A549 (cell line): ENCODE measurements around the gene GALNTL6. TPM values are rescaled to one million over a fixed set of nuclear protein-coding genes. Genes with fewer than 3 reads are reported as not detected.
"Not testable (repeated sequence)": the region's sequence is repeated elsewhere in the genome, so short reads cannot be mapped to it uniquely, and the experiment has no call there.

Experiments
- ATAC-seq, 2 experiments: fragments of 200-7000 bp in 1 of 2; fragments of >200 bp in 1 of 2; cut with Nextera tagmentation in 1 of 2; cut with Tn5 transposase in 1 of 2; 3 replicates each; pipeline versions ENCODE4 v1.8.0 to v1.9.1; 2018 to 2020; ENCODE audit warnings: mild to moderate bottlenecking in 1 of 2, moderate library complexity in 1 of 2
- CTCF ChIA-PET: fragments of 300-600 bp; sonication (Branson Sonifier 250); formaldehyde crosslinking; extraction: SDS; loops from one replicate; lab custom pipeline; 2021; ENCODE audit warnings: antibody characterized with exemption, inconsistent platforms; lab: Yijun Ruan, JAX
- POLR2A ChIA-PET: fragments of 350-600 bp; formaldehyde crosslinking; extraction: SDS; loops from one replicate; lab custom pipeline; 2021; ENCODE audit warnings: antibody characterized with exemption, inconsistent platforms; lab: Yijun Ruan, JAX
- DNase-seq, 2 experiments: peaks; one replicate each; pipeline versions ENCODE4 v3.0.0 to v3.0.0-alpha.2; 2011 to 2016; ENCODE audit warnings: low read depth in 1 of 2, low spot score in 1 of 2
- FAIRE-seq: peaks from 2 replicates; lab custom pipeline; 2011; peaks lifted over from hg19 to GRCh38; lab: Jason Lieb, UNC
- H3K27ac ChIP-seq, 2 experiments: fragments of >200 bp; sonication (Bioruptor Twin); formaldehyde crosslinking; 3 replicates each; pipeline ENCODE4 v1.5.1; 2016 to 2017
- H3K4me1 ChIP-seq: fragments of >200 bp; sonication (Bioruptor Twin); formaldehyde crosslinking; 3 replicates; pipeline ENCODE4 v1.6.1; 2016
- H3K4me2 ChIP-seq: fragments of >200 bp; sonication (Bioruptor Twin); formaldehyde crosslinking; 3 replicates; pipeline ENCODE4 v1.6.1; 2016
- H3K4me3 ChIP-seq: fragments of >200 bp; sonication (Bioruptor Twin); formaldehyde crosslinking; 3 replicates; pipeline ENCODE4 v1.5.1; 2016
- H3K9me3 ChIP-seq: fragments of >200 bp; sonication (Bioruptor Twin); formaldehyde crosslinking; 3 replicates; pipeline ENCODE4 v1.6.1; 2016
- BHLHE40 ChIP-seq: IDR thresholded peaks from 2 replicates; pipeline ENCODE4 v1.6.1; 2012; ENCODE audit warnings: low read depth, low read length, inconsistent platforms
- CEBPB ChIP-seq, 2 experiments: fragments of >200 bp in 1 of 2; sonication (Bioruptor Twin) in 1 of 2; formaldehyde crosslinking in 1 of 2; IDR thresholded peaks; 2 replicates each; pipeline ENCODE4 v1.6.1; 2012 to 2016
- CHD2 ChIP-seq: fragments of 150-350 bp; IDR thresholded peaks from 2 replicates; pipeline ENCODE4 v1.6.1; 2014; ENCODE audit warnings: low read length; ENCODE audit not compliant: partially characterized antibody
- EP300 ChIP-seq, 2 experiments: fragments of >200 bp; sonication (Bioruptor Twin); formaldehyde crosslinking; IDR thresholded peaks; 2 replicates in 1 of 2; 3 replicates in 1 of 2; pipeline ENCODE4 v1.6.1; 2016 to 2017
- ESRRA ChIP-seq: fragments of 150-350 bp; IDR thresholded peaks from 2 replicates; pipeline ENCODE4 v1.6.1; 2014; ENCODE audit warnings: mild to moderate bottlenecking, low read length, borderline replicate concordance
- FOXS1 ChIP-seq: fragments of 250-450 bp; sonication (Bioruptor Pico); IDR thresholded peaks from 2 replicates; pipeline ENCODE4 v1.5.0; 2020; ENCODE audit warnings: mild to moderate bottlenecking, moderate library complexity
- JUNB ChIP-seq: fragments of >200 bp; sonication (Bioruptor Twin); formaldehyde crosslinking; IDR thresholded peaks from 2 replicates; pipeline ENCODE4 v1.6.1; 2016
- KDM5A ChIP-seq: fragments of 200-600 bp; sonication (generic); IDR thresholded peaks from 2 replicates; pipeline ENCODE4 v1.6.1; 2016; ENCODE audit warnings: antibody characterized with exemption, mild to moderate bottlenecking
- MAZ ChIP-seq: fragments of 150-350 bp; IDR thresholded peaks from 2 replicates; pipeline ENCODE4 v1.6.1; 2014; ENCODE audit warnings: antibody characterized with exemption, low read depth, low read length, borderline replicate concordance
- NFE2L2 ChIP-seq: fragments of 150-350 bp; conservative IDR thresholded peaks from 2 replicates; pipeline ENCODE4 v1.6.1; 2014; ENCODE audit warnings: low read length
- PBX3 ChIP-seq: IDR thresholded peaks from 2 replicates; pipeline ENCODE4 v1.6.1; 2012
- PHF8 ChIP-seq: fragments of 200-600 bp; sonication (generic); IDR thresholded peaks from 2 replicates; pipeline ENCODE4 v1.6.1; 2016; ENCODE audit warnings: low read depth, mild to moderate bottlenecking, antibody characterized with exemption, moderate library complexity, borderline replicate concordance
- POLR2AphosphoS2 ChIP-seq: conservative IDR thresholded peaks from 2 replicates; pipeline ENCODE4 v1.6.1; 2012; ENCODE audit warnings: low read length, improper control_type of control experiment, inconsistent platforms
- RAD21 ChIP-seq, 2 experiments: fragments of >200 bp in 1 of 2; sonication (Bioruptor Twin) in 1 of 2; formaldehyde crosslinking in 1 of 2; IDR thresholded peaks in 1 of 2; conservative IDR thresholded peaks in 1 of 2; 2 replicates in 1 of 2; 3 replicates in 1 of 2; pipeline ENCODE4 v1.6.1; 2012 to 2018; ENCODE audit warnings: inconsistent platforms in 1 of 2
- RCOR1 ChIP-seq: fragments of 150-350 bp; IDR thresholded peaks from 2 replicates; pipeline ENCODE4 v1.6.1; 2014; ENCODE audit warnings: antibody characterized with exemption, low read length, low read depth
- RFX5 ChIP-seq: fragments of 450-650 bp; IDR thresholded peaks from 2 replicates; pipeline ENCODE4 v1.7.1; 2014; ENCODE audit warnings: antibody characterized with exemption, mild to moderate bottlenecking, moderate library complexity
- ZC3H11A ChIP-seq: fragments of 450-650 bp; IDR thresholded peaks from 2 replicates; pipeline ENCODE4 v1.6.1; 2014; ENCODE audit warnings: antibody characterized with exemption, mild to moderate bottlenecking
- ZFP36 ChIP-seq: fragments of 450-650 bp; IDR thresholded peaks from 2 replicates; pipeline ENCODE4 v1.6.1; 2014; ENCODE audit warnings: borderline replicate concordance; ENCODE audit not compliant: partially characterized antibody
- WGBS: methylation state at CpG from one replicate; pipeline ENCODE4 v1.1.6; 2017; ENCODE audit errors: missing lambda C conversion rate; 5-methylcytosine and 5-hydroxymethylcytosine counted together
- polyA plus RNA-seq, 4 experiments: library from polyadenylated mRNA; depleted of rRNA in 3 of 4; stranded (reverse); fragments of >200 nt; fragmentation: RNase III in 1 of 4; extraction: RNeasy Plus Mini Kit Qiagen cat#74134 plus additional on column Dnase treatment in 1 of 4; gene quantifications; 2 replicates in 3 of 4; 3 replicates in 1 of 4; pipeline ENCODE4 v1.2.3, GENCODE V29; 2011 to 2017

GALNTL6 gene
- polyA plus RNA-seq, 2 of the 4 experiments (the other 2 are of a cell fraction) = 0.06 to 0.49 TPM

- TF ChIP-seq PBX3 = no peak
- TF ChIP-seq ZFP36 = no peak
- no peak for TF ChIP-seq CEBPB (IDR thresholded peaks at IDR 0.05)
- TF ChIP-seq, all 56 proteins: peak for 0
Observed at GRCh38 chr4:172404676-172405075, 591.5 kb downstream of the GALNTL6 start (continued).

- DNase-seq (no peak), ATAC-seq (no peak), FAIRE-seq (no peak)
- POLR2A ChIA-PET = no interaction called here
- Histone ChIP-seq H3K27ac (no peak overlapping the region), H3K4me3 (no peak overlapping the region), H3K4me2 (no peak overlapping the region), H3K9me3 (no peaks in the 10 kb centered on the region), H3K4me1 (no peaks in the 10 kb centered on the region)
- no peak for TF ChIP-seq CHD2
- WGBS = 71% methylated on average over 1 of the region's 1 CpG
- CTCF ChIA-PET = interaction anchor here (0.9 kb wide), 1 partner anchor 12 kb away, joined by 3 read pairs; no protein-coding TSS in a partner anchor
Observed at GRCh38 chr4:172410363-172410762, 597.2 kb downstream of the GALNTL6 start.

GRCh38 chr4:172411149-172411548, 597.9 kb downstream of the GALNTL6 start:
- FAIRE-seq (no peak), ATAC-seq (no peak), DNase-seq (no peak)
- TF ChIP-seq JUNB (no peak), ZFP36 (no peak), RAD21 (conservative IDR thresholded peaks at IDR 0.05 in 1 of 2, IDR thresholded peaks at IDR 0.05 in 1 of 2) (no peak), RFX5 (no peak), KDM5A (no peak), MAZ (no peak)
- no peak overlapping the region for H3K4me3 ChIP-seq
- CTCF ChIA-PET = no interaction called here
- POLR2A ChIA-PET = no interaction called here
- no peak overlapping the region for H3K4me2 ChIP-seq
- WGBS = 75% methylated on average over 2 of the region's 2 CpGs
- H3K27ac ChIP-seq = no peak overlapping the region
- no peaks in the 10 kb centered on the region for H3K9me3 ChIP-seq
- no peaks in the 10 kb centered on the region for H3K4me1 ChIP-seq

- FAIRE-seq = no peak
- Histone ChIP-seq H3K4me2 (no peak overlapping the region), H3K4me1 (no peaks in the 10 kb centered on the region), H3K27ac (no peak overlapping the region), H3K9me3 (no peaks in the 10 kb centered on the region), H3K4me3 (no peak overlapping the region)
- ATAC-seq = no peak
- DNase-seq = no peak
- 82% methylated on average over 3 of the region's 3 CpGs for WGBS
- CTCF ChIA-PET = no interaction called here
- TF ChIP-seq RFX5 = no peak
- no peak for TF ChIP-seq EP300 (IDR thresholded peaks at IDR 0.05)
- TF ChIP-seq NFE2L2 = no peak
- no peak for TF ChIP-seq JUNB
- no peak for TF ChIP-seq PHF8
- no peak for TF ChIP-seq ESRRA
- TF ChIP-seq RCOR1 = no peak
- no peak for TF ChIP-seq POLR2AphosphoS2
- TF ChIP-seq RAD21 (conservative IDR thresholded peaks at IDR 0.05 in 1 of 2, IDR thresholded peaks at IDR 0.05 in 1 of 2) = no peak
- TF ChIP-seq BHLHE40 = no peak
- no peak for TF ChIP-seq CHD2
- TF ChIP-seq FOXS1 (CRISPR knock-in tag) = no peak
- TF ChIP-seq ZC3H11A = no peak
- TF ChIP-seq PBX3 = no peak
- POLR2A ChIA-PET = no interaction called here
Observed at GRCh38 chr4:172412851-172413580, 599.8 kb downstream of the GALNTL6 start.

GRCh38 chr4:172428979-172429378, 615.8 kb downstream of the GALNTL6 start:
- DNase-seq, H3K4me2 ChIP-seq, H3K4me1 ChIP-seq, H3K4me3 ChIP-seq, H3K9me3 ChIP-seq, ATAC-seq, FAIRE-seq, H3K27ac ChIP-seq, CTCF ChIA-PET, POLR2A ChIA-PET: not testable (repeated sequence)
- 93% methylated on average over 12 of the region's 12 CpGs for WGBS
